ENCODE results near the gene DNAH12. TPM values are rescaled to one million over a fixed set of nuclear protein-coding genes. Genes with fewer than 3 reads are reported as not detected.

DNAH12 gene
- total and polyA plus RNA-seq, 4 donors: 0.05 to 0.08 (median 0.08) TPM; not detected in 1

DNA sequence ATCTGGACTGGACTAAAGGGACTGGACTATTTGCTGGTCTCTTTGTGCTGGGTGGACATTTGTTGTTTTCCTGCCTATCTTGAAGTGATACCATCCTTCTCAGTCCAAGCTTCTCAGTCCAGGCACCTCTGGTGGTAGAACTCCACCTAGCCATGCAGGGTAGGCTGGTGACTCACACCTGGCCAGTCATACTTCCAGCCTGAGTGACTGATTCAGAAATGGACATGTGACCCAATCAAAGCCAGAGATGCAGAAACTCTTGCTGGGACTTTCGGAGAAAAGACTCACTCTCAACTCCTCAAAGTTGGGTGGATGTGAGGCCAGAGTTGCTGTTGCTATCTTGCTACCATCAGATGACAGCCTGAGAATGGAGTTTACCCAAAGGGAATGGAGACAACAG lies 246.1 kb downstream of the DNAH12 start:
- WGBS: 95% methylated on average over 1 of the region's 1 CpG
- TF ChIP-seq MAX (IDR thresholded peaks at IDR 0.05) (no peak), SP1 (IDR thresholded peaks at IDR 0.05) (no peak), TAF1 (conservative IDR thresholded peaks at IDR 0.05) (no peak), YY1 (IDR thresholded peaks at IDR 0.05) (no peak), FOXA1 (IDR thresholded peaks at IDR 0.05) (no peak), HNF4A (conservative IDR thresholded peaks at IDR 0.05) (no peak), ATF3 (IDR thresholded peaks at IDR 0.05) (no peak), NR2F2 (IDR thresholded peaks at IDR 0.05) (no peak), JUND (IDR thresholded peaks at IDR 0.05) (no peak), ZBTB33 (IDR thresholded peaks at IDR 0.05) (no peak), HNF4G (IDR thresholded peaks at IDR 0.05) (no peak), RXRA (IDR thresholded peaks at IDR 0.05) (no peak), GABPA (IDR thresholded peaks at IDR 0.05 in 1 of 2, conservative IDR thresholded peaks at IDR 0.05 in 1 of 2) (no peak), EGR1 (IDR thresholded peaks at IDR 0.05; ENCODE audit: low read depth in 2 of 2) (no peak), CTCF (IDR thresholded peaks at IDR 0.05; ENCODE audit: low read depth, low read length, missing input control) (no peak), RAD21 (IDR thresholded peaks at IDR 0.05) (no peak), FOXA2 (IDR thresholded peaks at IDR 0.05) (no peak)
- TF ChIP-seq, protein P1, sequence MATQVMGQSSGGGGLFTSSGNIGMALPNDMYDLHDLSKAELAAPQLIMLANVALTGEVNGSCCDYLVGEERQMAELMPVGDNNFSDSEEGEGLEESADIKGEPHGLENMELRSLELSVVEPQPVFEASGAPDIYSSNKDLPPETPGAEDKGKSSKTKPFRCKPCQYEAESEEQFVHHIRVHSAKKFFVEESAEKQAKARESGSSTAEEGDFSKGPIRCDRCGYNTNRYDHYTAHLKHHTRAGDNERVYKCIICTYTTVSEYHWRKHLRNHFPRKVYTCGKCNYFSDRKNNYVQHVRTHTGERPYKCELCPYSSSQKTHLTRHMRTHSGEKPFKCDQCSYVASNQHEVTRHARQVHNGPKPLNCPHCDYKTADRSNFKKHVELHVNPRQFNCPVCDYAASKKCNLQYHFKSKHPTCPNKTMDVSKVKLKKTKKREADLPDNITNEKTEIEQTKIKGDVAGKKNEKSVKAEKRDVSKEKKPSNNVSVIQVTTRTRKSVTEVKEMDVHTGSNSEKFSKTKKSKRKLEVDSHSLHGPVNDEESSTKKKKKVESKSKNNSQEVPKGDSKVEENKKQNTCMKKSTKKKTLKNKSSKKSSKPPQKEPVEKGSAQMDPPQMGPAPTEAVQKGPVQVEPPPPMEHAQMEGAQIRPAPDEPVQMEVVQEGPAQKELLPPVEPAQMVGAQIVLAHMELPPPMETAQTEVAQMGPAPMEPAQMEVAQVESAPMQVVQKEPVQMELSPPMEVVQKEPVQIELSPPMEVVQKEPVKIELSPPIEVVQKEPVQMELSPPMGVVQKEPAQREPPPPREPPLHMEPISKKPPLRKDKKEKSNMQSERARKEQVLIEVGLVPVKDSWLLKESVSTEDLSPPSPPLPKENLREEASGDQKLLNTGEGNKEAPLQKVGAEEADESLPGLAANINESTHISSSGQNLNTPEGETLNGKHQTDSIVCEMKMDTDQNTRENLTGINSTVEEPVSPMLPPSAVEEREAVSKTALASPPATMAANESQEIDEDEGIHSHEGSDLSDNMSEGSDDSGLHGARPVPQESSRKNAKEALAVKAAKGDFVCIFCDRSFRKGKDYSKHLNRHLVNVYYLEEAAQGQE (IDR thresholded peaks at IDR 0.05): no peak
- Histone ChIP-seq H3K9ac (ENCODE audit: low read depth in 1 of 2, low read length in 2 of 2) (no peak overlapping the region), H3K9me3 (ENCODE audit: control insufficient read depth in 4 of 4, low read length in 3 of 4) (no peaks in the 10 kb centered on the region), H3K27ac (ENCODE audit: low read depth in 1 of 2, low read length in 2 of 2) (no peak overlapping the region), H3K36me3 (ENCODE audit: control insufficient read depth in 4 of 4, insufficient read depth in 3 of 4, low read depth in 1 of 4, low read length in 3 of 4) (no peaks in the 10 kb centered on the region), H3K4me1 (ENCODE audit: control insufficient read depth in 4 of 4, insufficient read depth in 4 of 4, low read length in 3 of 4) (no peaks in the 10 kb centered on the region), H3K27me3 (ENCODE audit: control insufficient read depth in 4 of 4, insufficient read depth in 4 of 4, low read length in 3 of 4) (no peaks in the 10 kb centered on the region), H3K4me3 (ENCODE audit: low read depth in 1 of 3, low read length in 3 of 3) (no peak overlapping the region)
- DNase-seq (ENCODE audit: low spot score): no peak
